ENCODE measurements around the gene KMT2D.

DNA sequence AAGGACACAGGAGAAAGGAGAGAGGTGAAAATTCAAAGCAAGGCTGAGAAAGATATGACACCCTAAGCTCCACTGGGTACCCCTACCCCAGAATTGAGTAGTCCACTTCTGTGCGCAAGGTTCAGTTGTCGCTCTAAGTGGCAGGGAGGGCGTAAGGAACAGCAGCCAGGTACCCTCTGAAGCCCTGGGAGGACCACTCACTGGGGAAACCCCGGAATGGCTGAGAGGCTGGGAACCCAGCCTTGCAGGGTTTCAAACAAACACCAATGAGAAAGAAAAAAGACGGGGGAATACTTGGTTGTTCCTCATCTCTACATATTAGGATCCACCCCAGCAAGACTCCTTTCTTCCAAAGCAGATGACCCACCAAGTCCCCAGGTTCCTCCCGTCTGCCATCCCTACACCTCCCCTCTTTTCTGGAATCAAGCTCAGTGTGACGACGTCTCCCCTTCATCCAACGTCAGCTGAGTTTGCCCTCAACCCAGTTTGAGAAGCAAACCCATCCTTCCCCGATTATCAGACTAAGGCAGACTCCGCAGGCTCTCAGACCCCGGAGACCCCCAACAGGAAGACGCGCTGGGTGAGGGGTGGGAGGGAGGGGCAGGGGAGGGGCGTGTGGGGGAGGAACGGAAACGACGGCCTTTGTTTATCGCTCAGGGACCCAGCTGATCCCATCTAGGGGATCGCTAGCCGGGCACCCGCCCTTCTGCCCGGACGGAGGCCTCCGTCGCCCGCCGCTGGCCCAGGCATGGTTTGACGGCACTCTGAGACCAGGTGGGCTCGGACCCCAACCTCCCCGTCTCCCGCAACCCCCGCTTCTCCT, 49.3 kb upstream of the KMT2D start:
- TF ChIP-seq POLR2A (IDR thresholded peaks at IDR 0.05) (no peak), CTCF (IDR thresholded peaks at IDR 0.05 in 4 of 5, conservative IDR thresholded peaks at IDR 0.05 in 1 of 5) (no peak)
